Skeletal muscle satellite cell (primary cell): ENCODE measurements around the gene WDR91.

Experiments used
- H3K27me3 ChIP-seq: 2 replicates; pipeline ENCODE4 v1.7.0; 2013; ENCODE audit warnings: low read length; ENCODE audit not compliant: control insufficient read depth, insufficient read depth
- H3K36me3 ChIP-seq: 2 replicates; pipeline ENCODE4 v1.7.0; 2013; ENCODE audit warnings: mild to moderate bottlenecking, control low read depth, low read length; ENCODE audit not compliant: insufficient read depth
- H3K4me1 ChIP-seq: 2 replicates; pipeline ENCODE4 v1.7.0; 2013; ENCODE audit warnings: low read length; ENCODE audit not compliant: control insufficient read depth, insufficient read depth
- H3K4me2 ChIP-seq: 2 replicates; pipeline ENCODE4 v1.7.0; 2013; ENCODE audit warnings: mild to moderate bottlenecking, low read length
- H3K4me3 ChIP-seq: 2 replicates; pipeline ENCODE4 v1.7.0; 2013; ENCODE audit warnings: low read length
- H3K9ac ChIP-seq: 2 replicates; pipeline ENCODE4 v1.7.0; 2013; ENCODE audit warnings: mild to moderate bottlenecking, low read depth, low read length, moderate library complexity
- H3K9me3 ChIP-seq: replicated peaks from 2 replicates; pipeline ENCODE4 v1.7.0; 2013; ENCODE audit warnings: mild to moderate bottlenecking, control low read depth, low read length
- small RNA-seq: library from RNA; depleted of rRNA; stranded (forward); fragments of <200 nt; gene quantifications from one replicate; pipeline ENCODE3, GENCODE V24; 2012

Gene WDR91

DNA sequence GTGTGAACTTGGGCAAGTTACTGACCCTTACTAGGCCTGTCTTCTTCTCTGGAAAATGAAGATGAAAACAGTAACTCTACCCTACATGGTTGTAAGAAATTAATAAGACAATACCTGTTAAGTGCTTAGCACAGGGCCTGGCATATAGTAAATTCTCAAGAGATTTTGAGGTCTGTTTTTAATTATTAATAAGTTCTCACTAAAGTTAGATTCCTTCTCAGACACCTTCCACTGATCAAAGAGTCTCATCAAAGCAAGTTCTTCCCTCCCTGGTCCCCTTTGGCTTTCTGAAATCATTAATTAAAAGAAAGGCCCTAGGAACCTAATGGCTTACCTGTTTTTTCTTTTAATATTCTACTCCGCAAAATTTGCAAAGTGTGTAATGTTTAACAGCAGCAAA lies 58.9 kb downstream of the WDR91 start:
- Histone ChIP-seq H3K9me3 (peaks cover 6% of the 10 kb centered on the region), H3K36me3 (no peaks in the 10 kb centered on the region), H3K4me2 (no peak overlapping the region), H3K27me3 (no peaks in the 10 kb centered on the region), H3K9ac (no peak overlapping the region), H3K4me1 (peaks cover 10% of the 10 kb centered on the region), H3K4me3 (no peak overlapping the region)

DNA sequence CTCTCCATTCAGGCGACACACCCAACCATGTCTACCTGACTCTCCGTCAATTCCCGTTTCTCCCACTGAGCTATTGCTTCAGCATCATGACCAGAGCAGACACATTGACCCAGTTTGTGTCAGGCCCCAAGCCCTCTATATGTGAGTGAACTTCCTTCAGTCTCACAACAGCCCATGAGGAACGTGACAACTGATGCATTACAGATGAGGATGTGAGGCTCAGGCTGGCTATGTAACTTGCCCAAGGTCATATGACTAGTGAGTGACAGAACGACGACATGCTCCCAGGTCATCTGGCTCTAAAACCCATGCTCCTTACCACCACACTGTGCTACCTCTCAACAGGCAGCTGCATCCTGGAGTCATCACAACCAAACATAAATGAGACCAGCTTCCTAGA lies 59.8 kb downstream of the WDR91 start:
- Histone ChIP-seq H3K4me3 (no peak overlapping the region), H3K36me3 (no peaks in the 10 kb centered on the region), H3K27me3 (no peaks in the 10 kb centered on the region), H3K9ac (no peak overlapping the region), H3K4me2 (no peak overlapping the region), H3K4me1 (peaks cover 15% of the 10 kb centered on the region), H3K9me3 (peaks cover 6% of the 10 kb centered on the region)

DNA sequence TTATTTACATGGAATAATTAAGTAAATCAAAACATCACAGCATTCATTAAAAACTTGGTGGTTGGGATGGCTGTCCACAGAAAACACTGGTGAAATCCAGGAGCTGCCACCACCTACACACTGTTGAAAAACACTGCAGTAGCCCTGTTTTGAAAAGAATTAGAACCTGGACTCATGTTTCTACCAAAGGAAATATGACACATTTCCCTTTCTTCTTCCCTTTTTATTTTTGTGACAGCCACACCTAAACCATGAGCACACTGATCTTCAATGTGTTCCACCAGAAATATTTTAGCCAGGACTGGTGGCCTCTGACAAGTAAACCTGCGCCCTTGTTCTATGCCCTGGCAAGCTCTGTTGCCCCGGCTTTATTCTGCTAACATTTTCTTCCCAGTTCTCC lies 60.2 kb downstream of the WDR91 start:
- peaks cover 4% of the 10 kb centered on the region for H3K9me3 ChIP-seq
- peaks cover 15% of the 10 kb centered on the region for H3K4me1 ChIP-seq
- no peak overlapping the region for H3K9ac ChIP-seq

DNA sequence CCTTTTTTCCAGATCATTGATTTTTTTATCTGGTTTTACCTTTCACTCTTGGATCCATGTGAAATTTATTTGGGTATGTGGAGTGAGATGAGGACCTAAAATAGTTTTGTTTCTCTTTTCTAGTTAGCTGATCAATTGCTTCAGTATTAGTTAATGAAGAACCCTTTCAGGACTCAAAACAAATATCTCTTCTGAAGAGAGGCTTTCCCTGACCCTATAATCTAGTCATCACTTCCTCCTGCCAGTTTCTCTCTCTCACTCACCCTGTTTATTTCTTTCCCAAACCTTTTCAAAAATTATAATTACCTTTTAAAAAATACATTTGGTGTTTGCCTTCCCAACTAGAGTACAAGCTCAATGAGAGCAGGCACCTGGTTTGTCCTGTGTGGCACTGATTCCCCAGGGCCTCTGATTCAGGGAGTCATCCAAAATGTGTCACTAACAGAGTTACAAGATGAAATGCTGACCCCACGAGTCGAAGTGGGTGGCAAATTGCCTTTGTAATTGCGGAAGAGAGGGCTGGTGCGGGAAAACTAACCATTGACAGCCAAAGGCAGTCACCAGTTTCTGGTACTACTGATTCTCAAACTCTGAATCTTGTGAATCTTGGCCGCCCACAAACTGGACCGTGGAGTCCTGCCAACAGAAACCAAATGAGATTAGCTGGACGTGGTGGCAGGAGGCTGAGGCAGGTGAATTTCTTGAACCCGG lies 61.1 kb downstream of the WDR91 start:
- H3K36me3 ChIP-seq: no peaks in the 10 kb centered on the region
- no peaks in the 10 kb centered on the region for H3K9me3 ChIP-seq
- H3K4me3 ChIP-seq: no peak overlapping the region
- H3K4me1 ChIP-seq: peaks cover 15% of the 10 kb centered on the region
- H3K4me2 ChIP-seq: no peak overlapping the region
- no peaks in the 10 kb centered on the region for H3K27me3 ChIP-seq
- H3K9ac ChIP-seq: no peak overlapping the region

More for the DNA sequence above, 60.2 kb downstream of the WDR91 start:
- no peak overlapping the region for H3K4me3 ChIP-seq
- H3K4me2 ChIP-seq: no peak overlapping the region
- no peaks in the 10 kb centered on the region for H3K36me3 ChIP-seq
- H3K27me3 ChIP-seq: no peaks in the 10 kb centered on the region

DNA sequence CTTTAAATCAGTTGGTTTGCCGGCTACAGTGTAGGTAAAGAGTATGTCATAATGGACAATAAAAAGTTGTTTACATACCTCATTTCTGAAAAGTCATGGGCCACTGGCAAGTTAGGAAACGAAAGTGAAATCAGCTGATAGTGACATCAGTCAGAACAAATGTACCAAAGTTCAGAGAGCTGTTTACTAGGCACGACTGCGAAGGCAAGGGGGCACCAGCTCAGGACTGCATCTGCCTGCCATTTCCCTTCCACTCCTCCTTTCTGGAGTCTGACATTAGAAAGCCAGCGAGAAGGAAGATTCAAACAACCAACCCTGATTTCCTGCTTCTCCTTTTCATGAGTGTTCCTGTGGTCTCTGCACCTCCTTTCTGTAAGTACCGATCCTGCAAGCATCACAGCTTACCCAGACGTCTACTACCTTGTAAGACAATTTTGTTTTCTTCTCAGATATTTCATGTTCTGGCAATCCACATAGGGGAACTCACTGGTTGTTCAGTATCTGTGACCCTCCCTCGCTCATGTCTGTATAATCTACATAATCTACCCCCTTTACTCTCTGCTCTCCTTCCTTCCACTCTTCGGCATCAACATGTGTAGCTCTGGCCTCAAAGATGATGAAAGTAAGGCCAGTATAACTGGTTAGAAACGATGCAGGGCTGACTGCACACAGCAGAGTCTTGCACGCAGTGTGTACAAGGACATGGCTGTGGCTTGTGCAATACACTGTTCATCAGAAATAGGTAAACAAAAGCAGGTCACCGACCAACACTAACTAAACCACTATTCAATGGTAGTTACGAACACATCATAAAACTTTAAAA lies 63.2 kb downstream of the WDR91 start, which contains the start of gene TMEM140:
TMEM140 (plus strand) TSS at position 174 of the 823 bp plus-strand sequence. CDS start 16,370 bp downstream, outside the sequence.
- Histone ChIP-seq H3K4me1 (peaks cover 15% of the 10 kb centered on the region), H3K4me3 (peak within 1 kb of the TSS; percentile 59), H3K36me3 (no peaks in the 10 kb centered on the region), H3K9ac (peak within 1 kb of the TSS; percentile 66), H3K9me3 (no peaks in the 10 kb centered on the region), H3K4me2 (peak within 1 kb of the TSS; percentile 86), H3K27me3 (no peaks in the 10 kb centered on the region)

DNA sequence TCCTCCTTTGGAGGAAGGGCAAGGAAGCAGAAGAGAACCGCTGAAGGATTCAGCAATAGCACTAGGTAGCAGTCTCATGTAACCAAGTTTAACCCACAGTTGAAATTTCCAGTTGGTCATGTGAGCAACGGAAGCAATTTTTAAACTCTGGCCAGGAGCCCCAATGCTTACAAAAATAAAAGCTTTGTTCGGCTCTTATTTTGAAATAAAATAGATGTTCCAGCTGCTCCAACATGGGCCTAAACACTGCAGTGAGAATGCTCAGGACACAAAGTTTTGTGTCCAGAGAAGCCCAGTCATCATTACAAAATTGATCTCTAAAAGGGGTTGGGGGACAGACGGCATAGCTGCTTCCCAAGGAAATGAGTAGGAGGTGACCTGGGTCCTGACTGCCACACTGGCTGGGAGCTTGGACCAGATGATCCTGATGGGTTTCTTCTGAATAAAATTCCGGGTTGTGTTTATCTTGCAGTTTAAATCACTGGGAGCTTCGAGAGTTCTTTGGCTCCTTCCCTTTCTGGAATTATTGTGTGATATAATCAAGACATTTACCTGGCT lies 63.9 kb downstream of the WDR91 start:
- Histone ChIP-seq H3K9me3 (no peaks in the 10 kb centered on the region), H3K4me1 (peaks cover 15% of the 10 kb centered on the region), H3K4me2 (peak overlapping the region; percentile 86), H3K27me3 (no peaks in the 10 kb centered on the region), H3K4me3 (peak overlapping the region; percentile 59), H3K9ac (peak overlapping the region; percentile 66), H3K36me3 (no peaks in the 10 kb centered on the region)

DNA sequence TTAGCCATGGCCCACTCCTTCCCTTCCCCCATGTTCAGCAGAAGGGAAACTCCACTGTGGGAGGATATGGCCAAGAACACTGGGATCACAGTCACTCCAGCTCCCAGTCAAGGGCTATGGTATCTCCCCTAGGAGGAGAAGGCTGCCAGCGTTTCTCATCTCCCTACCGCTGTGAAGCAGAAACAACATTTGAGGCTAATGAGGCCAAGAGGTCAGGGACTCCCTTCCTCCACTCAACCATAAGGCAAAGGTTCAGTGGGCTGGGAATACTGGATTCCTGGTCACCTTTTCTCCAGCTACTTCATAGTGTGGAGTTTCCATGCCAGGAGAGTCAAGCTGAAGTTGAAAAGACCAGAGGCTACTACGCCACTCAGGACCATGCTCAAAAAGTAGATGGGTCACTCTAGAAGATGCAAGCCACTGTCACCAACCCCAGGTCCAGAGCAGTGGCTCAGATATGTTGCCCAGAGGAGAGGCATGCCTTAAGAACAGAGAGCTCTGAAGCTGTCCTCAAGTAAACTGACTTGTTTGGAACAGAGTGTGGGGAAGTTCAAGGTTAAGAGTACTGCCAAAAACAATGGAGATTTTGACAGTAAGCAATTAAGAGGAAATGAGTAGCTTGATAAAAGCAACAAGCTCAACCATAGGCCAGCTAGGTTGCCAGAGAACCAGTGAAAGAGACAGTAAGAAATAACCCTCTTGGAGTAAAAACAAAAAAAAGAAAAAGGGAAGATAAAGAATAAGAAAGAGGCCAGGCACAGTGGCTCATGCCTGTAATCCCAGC lies 67.2 kb downstream of the WDR91 start:
- Histone ChIP-seq H3K9me3 (no peaks in the 10 kb centered on the region), H3K4me1 (peaks cover 13% of the 10 kb centered on the region), H3K4me3 (no peak overlapping the region)

More for the DNA sequence above, 67.2 kb downstream of the WDR91 start:
- Histone ChIP-seq H3K27me3 (no peaks in the 10 kb centered on the region), H3K9ac (no peak overlapping the region), H3K36me3 (no peaks in the 10 kb centered on the region), H3K4me2 (no peak overlapping the region)

Small RNAs within 50 kb of the gene (small RNA-seq; reads per million reads assigned to genes)
- gene MIR6509: 0.35 reads per million
